Thoracic aorta (tissue), 2 donors: ENCODE results near the gene DMD. TPM values are rescaled to one million over a fixed set of nuclear protein-coding genes. Genes with fewer than 3 reads are reported as not detected.

Experiments used
- ATAC-seq: fragments of 150-250 bp; one replicate; pipeline ENCODE4 v1.8.0; 2017; ENCODE audit warnings: low read depth; ENCODE audit not compliant: insufficient number of reproducible peaks, low FRiP score
- DNase-seq: peaks from one replicate; pipeline ENCODE4 v3.0.0-alpha.2; 2020; ENCODE audit warnings: low spot score
- H3K27ac ChIP-seq, 2 donors: fragments of 200-600 bp; sonication (generic); 1 replicate in 1 of 2; 2 replicates in 1 of 2; pipeline ENCODE4 v1.5.1; 2016; ENCODE audit warnings: mild to moderate bottlenecking in 2 of 2, moderate library complexity in 2 of 2
- H3K27me3 ChIP-seq: fragments of 200-600 bp; sonication (generic); replicated peaks from 2 replicates; pipeline ENCODE4 v1.6.0; 2016; ENCODE audit warnings: mild to moderate bottlenecking; ENCODE audit not compliant: insufficient read depth
- H3K36me3 ChIP-seq: fragments of 200-600 bp; sonication (generic); one replicate; pipeline ENCODE4 v1.5.1; 2016
- H3K4me1 ChIP-seq, 2 donors: fragments of 200-600 bp; sonication (generic); 1 replicate in 1 of 2; 2 replicates in 1 of 2; pipeline versions ENCODE4 v1.5.1 to v1.6.0; 2016; ENCODE audit warnings: low read depth in 2 of 2, mild to moderate bottlenecking in 1 of 2; ENCODE audit not compliant: control insufficient read depth in 1 of 2
- H3K4me3 ChIP-seq: fragments of 200-600 bp; sonication (generic); 2 replicates; pipeline ENCODE4 v1.5.1; 2016; ENCODE audit warnings: mild to moderate bottlenecking
- H3K9me3 ChIP-seq: fragments of 200-600 bp; sonication (generic); 2 replicates; pipeline ENCODE4 v1.5.1; 2016
- CTCF ChIP-seq: fragments of 200-600 bp; sonication (generic); IDR thresholded peaks from one replicate; pipeline ENCODE4 v1.5.1; 2019; ENCODE audit warnings: antibody characterized with exemption
- total RNA-seq, 2 donors: library from RNA; depleted of rRNA; stranded (reverse); fragments of >200 nt; gene quantifications; one replicate each; pipeline versions ENCODE4 v1.1.0 to v1.2.3, GENCODE V29; 2016

The DMD gene
- total RNA-seq, 2 donors from 2014 or later, result 224 to 233 TPM

DNA sequence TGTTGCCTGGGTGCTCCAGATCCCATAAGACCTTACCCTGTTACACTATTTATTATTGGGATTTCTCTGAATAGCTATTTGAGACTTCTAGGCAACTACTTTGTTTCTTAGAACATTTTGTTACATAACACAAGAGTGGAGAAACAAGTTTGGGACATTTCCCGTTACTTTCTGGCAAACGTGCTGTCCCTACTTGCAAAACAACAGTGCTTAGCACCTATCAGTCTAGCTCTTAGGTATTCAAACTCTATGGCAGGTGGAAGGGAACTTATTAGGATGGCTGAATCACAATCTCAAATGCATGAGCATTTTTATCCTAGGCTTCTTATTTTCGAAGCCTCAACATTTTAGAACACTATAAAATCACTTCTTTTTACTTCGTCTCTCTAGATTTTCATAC lies 613.6 kb downstream of the DMD start:
- no peak for TF ChIP-seq CTCF
- no peaks in the 10 kb centered on the region for H3K9me3 ChIP-seq

DNA sequence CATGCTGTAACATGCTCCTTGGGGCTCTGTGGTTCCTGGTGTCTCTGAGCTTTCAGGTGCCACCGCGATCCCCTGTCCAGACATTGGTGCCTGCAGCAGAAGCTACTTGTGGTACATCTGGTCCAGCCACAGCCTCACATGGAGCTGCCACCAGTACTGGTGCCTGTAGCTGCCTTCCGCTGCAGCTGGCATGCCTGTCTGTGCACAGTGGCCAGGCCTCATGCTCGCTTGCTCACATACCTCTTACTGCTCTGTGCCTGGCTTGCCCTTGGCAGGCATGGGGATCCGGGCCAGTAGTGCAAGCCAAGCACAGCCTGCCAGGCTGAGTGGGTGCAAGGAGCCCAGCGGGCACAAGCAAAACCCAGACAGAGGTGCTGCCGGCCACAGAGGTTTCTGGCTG lies 618.6 kb downstream of the DMD start:
- ATAC-seq (no peak), DNase-seq (no peak)
- peaks cover 0 to 4% of the 10 kb centered on the region in 2 donors for H3K4me1 ChIP-seq
- H3K9me3 ChIP-seq, result no peaks in the 10 kb centered on the region
- no peaks in the 10 kb centered on the region for H3K27me3 ChIP-seq
- no peak for TF ChIP-seq CTCF
- H3K4me3 ChIP-seq, result no peak overlapping the region
- no peaks in the 10 kb centered on the region for H3K36me3 ChIP-seq
- no peak overlapping the region for H3K27ac ChIP-seq

More for the DNA sequence above, 613.6 kb downstream of the DMD start:
- Histone ChIP-seq H3K4me1 (peaks cover 0 to 9% of the 10 kb centered on the region in 2 donors), H3K27ac (no peak overlapping the region), H3K36me3 (no peaks in the 10 kb centered on the region), H3K4me3 (no peak overlapping the region), H3K27me3 (no peaks in the 10 kb centered on the region)
- ATAC-seq (no peak), DNase-seq (no peak)

DNA sequence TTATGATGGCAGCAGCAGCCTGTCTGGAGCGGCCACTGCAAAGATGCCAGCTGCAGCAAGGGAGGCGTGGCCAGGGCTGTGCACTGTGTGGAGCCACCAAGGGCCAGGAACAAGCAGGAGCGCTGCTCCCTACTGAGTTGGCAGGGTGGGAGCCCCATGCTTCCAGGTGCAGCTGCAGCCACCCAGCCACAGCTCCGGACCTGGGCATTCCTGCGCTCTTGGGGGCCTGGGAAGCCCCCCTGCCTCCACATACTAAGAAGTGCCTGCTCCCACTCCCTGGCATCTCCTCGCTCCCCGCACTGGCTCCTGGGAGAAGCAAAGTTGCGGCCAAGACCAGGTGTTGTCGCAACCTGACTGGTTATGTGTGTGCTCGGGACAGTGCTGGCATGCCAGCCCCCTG lies 619.8 kb downstream of the DMD start:
- H3K36me3 ChIP-seq, result no peaks in the 10 kb centered on the region
- H3K27ac ChIP-seq, result no peak overlapping the region
- no peak for TF ChIP-seq CTCF
- no peaks in the 10 kb centered on the region for H3K4me1 ChIP-seq
- no peak overlapping the region for H3K4me3 ChIP-seq
- H3K27me3 ChIP-seq, result no peaks in the 10 kb centered on the region
- DNase-seq, result no peak
- H3K9me3 ChIP-seq, result no peaks in the 10 kb centered on the region
- ATAC-seq, result no peak

DNA sequence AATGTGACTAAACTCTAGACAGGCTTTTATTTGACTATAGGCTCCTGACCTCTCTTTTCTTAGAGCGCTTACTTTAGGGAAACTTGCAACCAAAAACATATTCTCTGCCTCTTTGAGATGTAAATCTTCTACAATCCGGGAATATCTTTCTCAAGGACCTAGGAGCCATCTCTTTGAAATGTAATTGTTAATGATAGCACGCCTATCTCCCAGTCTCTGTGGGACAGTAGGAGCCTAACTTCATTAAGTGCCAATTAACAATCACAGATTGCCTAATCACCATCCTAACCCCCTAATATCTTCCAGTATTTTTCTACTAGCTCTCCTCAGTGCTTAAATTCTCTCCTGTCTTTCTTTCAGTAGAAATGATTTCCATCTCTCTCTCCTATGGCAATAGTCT lies 628.6 kb downstream of the DMD start:
- H3K9me3 ChIP-seq, result no peaks in the 10 kb centered on the region
- no peak overlapping the region for H3K27ac ChIP-seq
- no peak for TF ChIP-seq CTCF
- H3K27me3 ChIP-seq, result no peaks in the 10 kb centered on the region
- no peaks in the 10 kb centered on the region for H3K4me1 ChIP-seq
- no peaks in the 10 kb centered on the region for H3K36me3 ChIP-seq
- no peak overlapping the region for H3K4me3 ChIP-seq
- no peak for DNase-seq
- no peak for ATAC-seq

- no peaks in the 10 kb centered on the region for H3K9me3 ChIP-seq
- H3K4me3 ChIP-seq, result no peak overlapping the region
- ATAC-seq, result no peak
- no peak overlapping the region for H3K27ac ChIP-seq
- TF ChIP-seq CTCF, result no peak
- no peaks in the 10 kb centered on the region for H3K27me3 ChIP-seq
- no peaks in the 10 kb centered on the region for H3K36me3 ChIP-seq
- no peak for DNase-seq
- H3K4me1 ChIP-seq, result no peaks in the 10 kb centered on the region
Measured at GRCh38 chrX:32576885-32577284, 634.5 kb downstream of the DMD start.
